ENCODE measurements around the gene BOD1L1.

BOD1L1 gene

DNA sequence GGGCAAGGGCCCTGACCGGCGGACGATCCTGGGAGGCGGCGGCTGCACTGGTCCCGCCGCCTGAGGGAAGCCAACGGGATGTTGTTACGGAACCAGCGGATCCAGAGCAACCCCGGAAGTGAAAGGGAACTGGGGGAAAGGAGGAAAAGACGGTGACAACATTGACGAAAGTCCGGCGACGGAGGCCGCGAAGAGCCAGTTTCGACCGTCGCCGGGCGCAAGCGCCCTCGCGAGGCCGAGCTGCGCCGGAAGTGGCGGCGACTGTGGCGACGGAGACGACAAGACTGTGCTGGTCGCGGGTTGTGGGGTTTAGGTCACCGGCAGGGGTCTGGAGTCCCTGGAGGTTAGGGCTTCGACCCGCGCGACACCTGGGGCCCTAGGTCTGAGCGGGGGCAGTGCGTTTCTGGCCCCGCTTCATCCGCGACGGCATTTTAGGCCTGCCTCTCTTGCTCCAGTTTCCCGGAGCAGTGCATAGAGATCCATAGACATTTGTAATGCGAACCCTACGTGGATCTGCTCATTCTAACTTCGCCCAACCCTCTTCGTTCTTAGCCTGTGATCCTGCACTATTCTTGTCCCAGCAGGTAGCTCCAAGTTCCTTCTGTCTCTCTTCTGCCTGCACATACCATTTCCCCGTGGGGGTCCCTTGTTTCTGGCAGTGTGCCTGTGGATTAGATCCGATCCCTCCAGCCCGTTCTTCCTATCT lies at the start of gene BOD1L1:
Gene BOD1L1, minus strand, starts transcription at position 120 of the 706 bp plus-strand sequence. CDS start 138 bp downstream, outside the sequence.
- peak; percentile 56 to 63 (median 57) for DNase-seq

DNA sequence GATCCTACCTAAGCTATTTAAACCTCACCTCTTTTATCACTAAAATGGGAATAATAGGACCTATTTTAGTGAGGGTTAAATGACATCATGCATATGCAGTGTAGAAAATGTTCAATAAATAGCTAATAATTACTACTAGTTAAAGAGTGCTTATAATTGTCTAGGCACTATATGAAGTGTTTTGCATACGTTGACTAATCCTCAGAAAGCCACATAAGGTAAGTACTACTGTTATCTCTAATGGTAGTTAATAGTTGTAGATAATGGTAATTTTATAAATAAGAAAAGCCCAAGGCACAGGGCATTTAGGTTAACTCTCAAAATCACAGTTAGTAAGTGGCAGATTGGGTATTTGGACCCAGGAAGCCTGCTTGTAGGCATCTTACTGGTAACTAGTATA lies 47.4 kb upstream of the BOD1L1 start:
- DNase-seq = no peak

GRCh38 chr4:13673167-13673566 lies 45.6 kb upstream of the BOD1L1 start:
- no peak for DNase-seq

GRCh38 chr4:13670456-13671160 lies 43.1 kb upstream of the BOD1L1 start:
- DNase-seq = no peak

DNA sequence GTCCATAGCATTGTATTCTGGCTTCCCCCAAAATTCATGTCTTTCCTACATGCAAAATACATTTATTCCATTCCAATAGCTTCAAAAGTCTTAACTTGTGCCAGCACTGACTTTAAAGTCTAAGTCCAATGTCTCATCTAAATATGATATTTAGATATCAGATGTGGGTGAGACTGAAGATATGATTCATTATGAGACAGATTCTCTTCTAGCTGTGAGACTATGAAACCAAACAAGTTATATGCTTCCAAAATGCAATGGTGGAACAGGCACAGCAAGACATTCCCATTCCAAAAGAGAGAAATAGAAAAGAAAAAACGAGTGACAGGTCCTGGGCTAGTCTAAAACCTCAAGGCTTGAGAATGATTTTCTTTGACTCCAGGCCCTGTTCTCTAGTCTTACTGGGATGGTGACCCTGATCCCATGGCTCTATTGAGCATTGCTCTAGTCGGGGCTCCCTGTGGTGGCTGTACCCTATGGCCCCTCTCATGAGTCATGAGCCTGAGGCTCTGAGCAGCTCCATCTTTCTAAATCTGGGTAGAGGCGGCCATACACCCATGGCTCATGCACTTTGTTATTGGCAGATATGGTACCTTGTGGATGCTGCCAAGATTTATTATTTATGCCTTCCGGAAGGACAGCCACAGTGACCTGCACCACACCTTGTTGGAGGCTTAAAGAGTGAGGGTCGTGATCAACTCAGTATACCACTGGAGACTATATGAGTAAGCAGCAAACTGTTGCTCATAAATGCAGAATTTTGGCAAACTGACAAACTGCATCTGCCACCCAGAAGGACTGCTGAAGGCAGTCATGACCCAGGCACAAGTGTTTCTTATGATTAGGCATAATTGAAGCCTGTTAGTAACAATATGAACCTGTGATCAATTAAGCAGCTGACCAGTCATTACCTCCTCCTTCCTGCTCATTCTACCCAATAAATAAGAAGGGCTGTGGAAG lies 38.5 kb upstream of the BOD1L1 start:
- DNase-seq = no peak

- DNase-seq = no peak
Observed at GRCh38 chr4:13659341-13660070, 32.0 kb upstream of the BOD1L1 start.

DNA sequence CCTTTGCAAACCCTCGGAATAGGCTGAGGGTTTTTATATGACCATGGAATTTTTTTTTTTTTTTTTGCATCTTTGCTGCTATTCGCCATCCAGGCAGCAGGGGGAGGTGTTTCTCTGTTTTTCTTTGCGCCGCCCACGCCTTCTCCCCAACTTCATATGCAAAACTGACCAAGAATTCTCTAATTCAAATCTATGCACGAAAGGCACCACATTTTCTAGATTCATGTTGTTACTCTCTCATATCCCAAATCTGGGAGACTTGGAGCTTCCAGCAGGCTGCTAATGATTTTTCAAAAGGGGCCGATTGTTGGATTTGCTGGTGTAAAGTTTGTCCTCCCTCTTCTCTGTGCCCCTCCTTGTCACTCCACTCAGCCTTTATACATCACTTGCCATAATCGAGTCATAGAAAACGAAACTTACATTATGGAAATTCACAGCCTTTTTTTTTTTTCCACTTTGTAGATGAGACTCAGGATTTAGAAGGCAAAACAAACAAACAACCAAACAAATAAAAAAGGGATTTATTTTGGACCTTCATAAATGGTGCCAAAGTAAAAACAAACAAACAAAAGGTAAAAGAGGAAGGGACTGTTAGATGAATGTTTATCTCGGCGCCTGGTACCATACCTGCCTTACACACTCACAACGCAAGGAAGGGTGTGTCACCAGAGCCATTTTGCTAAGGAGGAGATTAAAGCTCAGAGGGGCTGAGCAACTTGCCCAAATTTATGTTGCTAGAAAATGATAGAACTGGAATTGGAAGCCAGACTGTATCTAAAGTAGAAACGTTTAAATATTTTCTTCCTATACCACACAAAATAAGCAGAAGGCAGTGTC lies 29.3 kb upstream of the BOD1L1 start:
- DNase-seq = peak; percentile 1 to 54 (median 32)

DNA sequence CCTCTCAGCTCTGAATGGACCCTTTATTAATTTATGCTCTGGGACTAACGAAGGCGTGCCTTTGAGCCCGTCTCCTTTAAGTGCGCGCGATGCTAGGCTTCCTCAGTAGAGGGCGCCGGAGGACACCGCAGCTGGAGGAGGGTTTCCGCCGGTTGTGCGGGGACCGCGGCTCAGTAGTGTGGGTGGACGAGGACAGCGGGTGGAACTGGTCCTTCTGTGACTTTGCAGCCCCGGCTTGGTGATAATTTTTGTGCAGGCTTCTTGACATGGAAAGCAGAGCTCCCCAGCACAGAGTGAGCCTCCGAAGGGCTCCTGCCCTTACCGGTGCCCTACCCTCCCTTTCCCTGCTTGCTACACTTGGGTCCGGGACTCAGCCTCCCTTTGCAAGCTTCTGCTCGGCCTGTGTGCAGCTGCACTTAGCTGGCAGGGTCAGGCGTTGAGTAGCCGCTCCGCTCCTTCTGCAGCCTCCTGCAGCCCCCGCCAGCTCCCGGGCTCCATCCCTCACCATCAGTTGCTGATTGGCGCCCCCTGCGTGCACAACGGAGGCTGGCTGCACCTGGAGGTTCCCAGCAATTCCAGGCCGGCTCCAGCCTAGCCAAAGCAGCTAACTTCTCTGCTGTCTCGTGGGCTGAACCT lies 26.8 kb upstream of the BOD1L1 start:
- DNase-seq = peak; percentile 48 to 76 (median 53)

DNA sequence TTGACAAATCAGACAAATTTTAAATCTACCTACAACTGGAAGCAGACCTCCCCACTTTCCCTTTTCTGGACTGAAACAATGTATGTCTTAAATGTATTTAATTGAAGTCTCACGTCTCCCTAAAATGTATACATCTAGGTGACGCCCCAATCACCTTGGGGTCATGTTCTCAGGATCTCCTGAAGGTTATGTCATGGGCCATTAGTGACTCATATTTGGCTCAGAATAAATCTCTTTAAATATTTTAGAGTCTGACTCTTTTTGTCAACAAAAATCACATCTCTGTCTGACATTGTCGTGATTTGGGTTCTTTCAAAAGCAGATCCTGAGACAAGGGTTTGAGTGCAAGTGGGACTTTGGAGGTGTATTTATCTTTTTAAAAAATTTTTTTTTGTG lies 26.2 kb upstream of the BOD1L1 start:
- no peak for DNase-seq

- no peak for DNase-seq
Observed at GRCh38 chr4:13647031-13647430, 19.5 kb upstream of the BOD1L1 start.

DNA sequence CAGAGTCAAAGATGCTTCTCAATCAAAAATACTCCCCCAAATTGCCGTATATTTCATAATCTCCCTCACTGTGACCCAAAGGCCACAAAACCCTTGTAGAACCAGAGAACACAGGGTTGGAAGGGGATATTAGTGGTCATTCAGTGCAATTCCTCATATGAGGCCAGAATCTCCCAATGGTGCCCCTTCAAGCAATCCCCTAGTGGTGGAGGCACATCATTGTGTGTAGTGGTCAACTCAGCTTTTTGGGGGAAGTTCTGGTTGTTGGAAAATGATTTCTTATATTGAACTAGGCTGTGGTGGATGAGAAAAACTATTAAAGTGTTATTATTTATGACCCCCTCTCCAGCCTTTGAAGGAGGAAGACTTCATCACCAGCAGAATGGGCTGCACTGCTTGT lies 17.6 kb upstream of the BOD1L1 start:
- DNase-seq = no peak

- DNase-seq = no peak
Observed at GRCh38 chr4:13642170-13642950, 14.8 kb upstream of the BOD1L1 start.

DNA sequence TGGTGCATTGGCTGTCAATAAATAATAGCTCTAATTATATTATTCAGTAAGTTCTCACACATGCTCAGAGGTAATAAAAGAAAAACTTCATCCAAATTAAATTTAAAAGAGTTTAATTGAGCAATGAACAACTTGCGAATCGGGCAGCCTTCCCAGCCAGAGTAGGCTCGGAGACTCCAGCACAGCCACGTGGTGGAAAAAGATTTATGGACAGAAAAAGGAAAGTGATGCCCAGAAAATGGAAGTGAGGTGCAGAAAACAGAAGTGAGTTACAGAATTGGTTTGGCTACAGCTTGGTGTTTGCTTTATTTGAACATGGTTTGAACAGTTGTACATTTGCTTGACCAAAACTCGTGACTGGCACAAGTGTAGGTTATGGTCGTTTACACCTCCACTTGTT lies 13.6 kb upstream of the BOD1L1 start:
- DNase-seq = no peak

DNA sequence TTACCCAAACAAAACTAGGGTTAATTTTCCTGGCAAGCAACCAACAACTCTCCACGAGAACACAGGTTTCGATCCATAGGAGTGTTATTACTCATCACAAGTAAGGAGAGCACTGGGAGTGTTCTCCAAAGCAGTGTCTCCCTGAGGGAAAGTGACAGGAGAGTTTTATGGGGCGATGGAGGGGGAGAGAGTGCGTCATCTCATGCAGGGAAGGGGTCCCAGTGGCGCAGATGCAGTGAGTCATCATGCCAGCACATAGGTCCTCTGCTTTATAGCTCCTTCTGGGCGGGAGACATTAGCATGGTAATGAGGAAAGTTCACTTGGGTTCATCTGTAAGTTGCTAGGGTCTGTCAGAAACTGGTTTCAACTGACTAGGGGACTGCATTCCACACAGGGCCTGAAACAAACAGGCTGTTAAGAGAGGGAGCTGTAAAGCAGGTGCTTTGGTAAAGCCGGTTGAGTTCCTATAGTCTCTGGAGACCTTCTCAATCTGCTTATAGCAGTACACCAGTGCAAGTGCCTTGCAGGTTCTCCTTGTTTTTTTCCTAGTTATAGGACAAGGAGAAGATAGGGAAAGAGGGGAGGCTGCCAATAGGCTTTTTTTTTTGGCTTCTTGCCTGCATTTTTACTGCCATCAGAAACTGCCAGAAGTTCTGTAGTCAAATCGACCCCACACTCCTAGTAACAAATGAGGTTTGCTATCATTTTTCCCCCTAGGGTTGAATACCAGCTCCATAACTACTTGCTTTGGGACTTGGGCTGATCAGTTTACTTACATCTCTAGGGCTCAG lies 12.8 kb upstream of the BOD1L1 start:
- DNase-seq = no peak

GRCh38 chr4:13635286-13635799 lies 7.8 kb upstream of the BOD1L1 start:
- no peak for DNase-seq

GRCh38 chr4:13633671-13634070 lies 6.1 kb upstream of the BOD1L1 start:
- no peak for DNase-seq

- DNase-seq = peak in 1 of 4 experiments; percentile 50
Observed at GRCh38 chr4:13627178-13627605, 333 bp downstream of the BOD1L1 start.

DNA sequence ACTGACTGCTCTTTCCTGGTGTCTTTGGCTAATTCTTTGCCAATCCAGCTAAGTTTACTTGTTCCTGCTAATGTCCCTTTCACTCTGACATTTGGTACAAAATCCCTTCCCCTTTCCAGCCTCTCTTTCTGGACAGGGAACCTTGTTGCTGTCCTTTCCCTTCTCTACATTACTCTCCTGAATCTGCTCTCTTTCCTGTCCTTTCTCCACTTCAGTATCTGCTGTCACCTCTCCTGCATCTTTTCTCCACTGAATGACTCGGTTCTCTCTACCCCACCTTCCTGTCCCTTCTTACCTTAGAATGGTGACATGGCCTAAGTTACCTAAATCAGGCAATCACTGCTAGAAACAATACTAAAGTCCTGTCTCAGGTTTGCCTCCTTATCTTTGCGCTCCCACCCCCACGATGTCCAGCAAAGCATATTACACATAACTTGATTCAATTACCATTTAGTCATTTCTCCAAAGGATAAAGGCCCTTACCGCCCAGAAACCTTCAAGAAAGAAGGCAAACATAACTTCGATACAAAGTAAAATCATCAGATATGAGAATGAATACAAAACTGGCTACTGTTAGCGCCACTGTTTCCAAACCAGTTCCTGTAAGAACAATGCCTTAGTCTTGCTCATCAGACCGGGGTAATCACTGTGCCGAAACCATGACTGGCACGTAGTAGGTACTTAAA lies 890 bp downstream of the BOD1L1 start:
- no peak for DNase-seq
